Transverse colon (tissue), 4 donors: ENCODE data around the gene ARNT2. TPM values are rescaled to one million over a fixed set of nuclear protein-coding genes. Genes with fewer than 3 reads are reported as not detected.

Source experiments
- DNase-seq: peaks from one replicate; pipeline ENCODE4 v3.0.0-alpha.2; 2019
- H3K27ac ChIP-seq, 4 donors: fragments of 200-600 bp; sonication (generic); 2 replicates each; pipeline ENCODE4 v1.5.1; 2016 to 2018; ENCODE audit warnings: inconsistent platforms in 4 of 4
- H3K27me3 ChIP-seq: fragments of 200-600 bp; sonication (generic); 2 replicates; pipeline ENCODE4 v1.5.1; 2017; ENCODE audit warnings: inconsistent platforms
- H3K36me3 ChIP-seq, 4 donors: fragments of 200-600 bp; sonication (generic); 2 replicates each; pipeline ENCODE4 v1.5.1; 2017 to 2019; ENCODE audit warnings: inconsistent platforms in 4 of 4
- H3K4me1 ChIP-seq, 4 donors: fragments of 200-600 bp; sonication (generic); 2 replicates each; pipeline ENCODE4 v1.5.1; 2017 to 2020; ENCODE audit warnings: inconsistent platforms in 4 of 4
- H3K4me3 ChIP-seq, 4 donors: fragments of 200-600 bp; sonication (generic); 1 replicate in 1 of 4; 2 replicates in 3 of 4; pipeline versions ENCODE4 v1.5.1 to v1.6.1; 2017 to 2019; ENCODE audit warnings: inconsistent platforms in 4 of 4
- H3K9me3 ChIP-seq, 2 donors: fragments of 200-600 bp; sonication (generic); 2 replicates each; pipeline ENCODE4 v1.5.1; 2017 to 2019; ENCODE audit warnings: inconsistent platforms in 2 of 2
- EP300 ChIP-seq: sonication (generic); formaldehyde crosslinking; IDR thresholded peaks from one replicate; pipeline ENCODE4 v1.6.1; 2017; ENCODE audit warnings: antibody characterized with exemption, low read depth
- POLR2A ChIP-seq: fragments of 450-650 bp; IDR thresholded peaks from one replicate; pipeline ENCODE4 v1.6.1; 2016; ENCODE audit warnings: antibody characterized with exemption, mild to moderate bottlenecking, moderate library complexity
- POLR2AphosphoS5 ChIP-seq, 3 donors: sonication (generic); formaldehyde crosslinking; IDR thresholded peaks; one replicate each; pipeline ENCODE4 v1.6.1; 2016; ENCODE audit warnings: antibody characterized with exemption in 3 of 3
- WGBS, 2 donors: methylation state at CpG; one replicate each; pipeline ENCODE4 v1.1.5; 2018; ENCODE audit warnings: low coverage in 1 of 2; 5-methylcytosine and 5-hydroxymethylcytosine counted together
- in situ Hi-C, 4 donors: fragments of 200-750 bp; cut with MboI; loops; one replicate each; pipeline versions ENCODE4 v1.15.0 to v1.15.1; 2017; ENCODE audit warnings: low sequenced_read_pairs in 3 of 4, low pct_ligation_motif_present in 1 of 4, low pct_unique_long_range_greater_than_20kb in 1 of 4
- intact Hi-C: fragments of 100-400 bp; cut with DNase I; formaldehyde crosslinking; loops from one replicate; pipeline ENCODE4 v1.15.1; 2023; ENCODE audit warnings: low total_unique reads
- total RNA-seq, 4 donors: library from RNA; depleted of rRNA; stranded (reverse); fragments of >200 nt; gene quantifications; one replicate each; pipeline ENCODE4 v1.1.0, GENCODE V29; 2016
- TF ChIP-seq, protein P1 (sequence below), 5 experiments: fragments of 200-600 bp in 3 of 5; fragments of 450-650 bp in 2 of 5; sonication (generic) in 3 of 5; IDR thresholded peaks; 1 replicate in 2 of 5; 2 replicates in 3 of 5; pipeline ENCODE4 v1.5.1; 2016 to 2017; ENCODE audit warnings: antibody characterized with exemption in 5 of 5, inconsistent platforms in 3 of 5, mild to moderate bottlenecking in 2 of 5, moderate library complexity in 1 of 5

ARNT2 gene
- total RNA-seq, 4 donors from 2014 or later: 1.9 to 4.0 (median 2.5) TPM; not detected in 1

DNA sequence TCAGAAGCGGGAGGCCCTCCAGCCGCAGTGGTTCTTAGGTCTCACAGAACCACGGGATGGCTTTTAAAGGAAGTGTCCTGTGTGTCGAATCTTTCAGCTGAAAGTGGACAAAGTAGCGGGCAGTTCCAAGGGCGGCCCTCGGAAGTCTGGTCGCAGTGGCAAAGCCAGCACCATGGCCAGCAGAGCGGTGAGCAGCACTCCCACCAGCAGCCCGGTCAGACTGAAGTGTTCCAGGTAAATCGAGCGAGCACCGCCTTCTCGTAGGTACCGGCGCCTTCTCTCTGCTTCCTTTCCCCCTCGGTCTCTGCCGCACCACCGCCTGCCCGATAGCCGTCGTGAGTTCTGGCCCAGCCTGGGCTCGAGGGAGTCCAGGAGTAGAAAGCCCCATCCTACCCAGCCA is 187.3 kb downstream of the ARNT2 start:
- intact Hi-C loops: no loop called here
- no peak for DNase-seq

DNA sequence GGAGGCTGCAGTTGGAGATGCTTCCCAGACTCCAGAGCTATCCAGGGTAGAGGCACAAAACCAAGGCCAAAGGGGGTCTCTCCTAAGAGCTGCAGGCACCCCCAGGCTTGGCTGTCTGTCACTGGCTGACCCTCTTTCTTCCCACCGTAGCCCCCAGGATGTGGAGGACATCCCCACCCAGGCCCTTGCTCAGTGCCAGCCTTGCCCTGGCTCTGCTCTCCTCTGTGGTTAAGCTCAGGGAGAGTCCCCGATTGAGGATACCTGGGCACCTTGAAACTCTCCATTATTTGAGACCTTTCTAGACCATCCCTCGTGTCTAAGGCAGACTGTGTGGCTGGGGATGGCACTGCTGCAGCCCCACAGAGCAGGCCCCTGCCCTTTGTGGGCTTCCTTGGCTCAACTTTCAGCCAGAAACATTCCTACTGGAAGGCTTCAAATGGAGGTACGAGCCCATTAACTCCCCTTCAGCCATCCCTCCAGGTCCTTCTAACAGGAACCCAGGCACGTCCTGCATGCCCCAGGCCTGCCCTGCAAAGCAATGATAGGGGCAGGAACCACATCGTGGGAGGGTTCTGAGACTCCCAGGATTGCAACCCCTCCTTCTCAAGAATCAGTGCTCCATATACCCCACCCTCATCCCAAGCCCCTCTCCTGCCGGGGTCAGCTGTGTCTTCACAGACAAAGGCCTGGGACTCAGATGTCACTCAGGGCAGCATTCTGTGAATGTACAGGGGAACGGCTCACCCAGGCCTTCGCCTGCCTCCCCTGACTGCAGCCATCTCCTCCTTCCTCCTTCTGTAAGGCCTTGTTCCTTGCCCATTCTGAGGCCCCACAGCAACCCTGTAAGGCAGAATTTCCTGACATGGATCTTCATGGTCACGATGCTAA is 188.0 kb downstream of the ARNT2 start:
- Histone ChIP-seq H3K27me3 (no peaks in the 10 kb centered on the region), H3K36me3 (no peaks in the 10 kb centered on the region), H3K9me3 (no peaks in the 10 kb centered on the region), H3K4me1 (peaks cover 0 to 7% (median 2%) of the 10 kb centered on the region in 4 donors), H3K27ac (no peak overlapping the region), H3K4me3 (no peak overlapping the region)
- no peak for DNase-seq
- in situ Hi-C loops: no loop called here
- intact Hi-C loops: no loop called here
- TF ChIP-seq POLR2AphosphoS5 (IDR thresholded peaks at IDR 0.05) (no peak), POLR2A (no peak), EP300 (no peak)
- TF ChIP-seq, protein P1, sequence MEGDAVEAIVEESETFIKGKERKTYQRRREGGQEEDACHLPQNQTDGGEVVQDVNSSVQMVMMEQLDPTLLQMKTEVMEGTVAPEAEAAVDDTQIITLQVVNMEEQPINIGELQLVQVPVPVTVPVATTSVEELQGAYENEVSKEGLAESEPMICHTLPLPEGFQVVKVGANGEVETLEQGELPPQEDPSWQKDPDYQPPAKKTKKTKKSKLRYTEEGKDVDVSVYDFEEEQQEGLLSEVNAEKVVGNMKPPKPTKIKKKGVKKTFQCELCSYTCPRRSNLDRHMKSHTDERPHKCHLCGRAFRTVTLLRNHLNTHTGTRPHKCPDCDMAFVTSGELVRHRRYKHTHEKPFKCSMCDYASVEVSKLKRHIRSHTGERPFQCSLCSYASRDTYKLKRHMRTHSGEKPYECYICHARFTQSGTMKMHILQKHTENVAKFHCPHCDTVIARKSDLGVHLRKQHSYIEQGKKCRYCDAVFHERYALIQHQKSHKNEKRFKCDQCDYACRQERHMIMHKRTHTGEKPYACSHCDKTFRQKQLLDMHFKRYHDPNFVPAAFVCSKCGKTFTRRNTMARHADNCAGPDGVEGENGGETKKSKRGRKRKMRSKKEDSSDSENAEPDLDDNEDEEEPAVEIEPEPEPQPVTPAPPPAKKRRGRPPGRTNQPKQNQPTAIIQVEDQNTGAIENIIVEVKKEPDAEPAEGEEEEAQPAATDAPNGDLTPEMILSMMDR (IDR thresholded peaks at IDR 0.05): no peak
- WGBS, 2 donors: 79 to 100% methylated on average over 1 to 10 of the region's 10 CpGs

More for the DNA sequence above, 187.3 kb downstream of the ARNT2 start:
- H3K4me3 ChIP-seq: no peak overlapping the region
- no peaks in the 10 kb centered on the region for H3K27me3 ChIP-seq
- H3K36me3 ChIP-seq: no peaks in the 10 kb centered on the region
- H3K27ac ChIP-seq: no peak overlapping the region
- TF ChIP-seq, protein P1 (IDR thresholded peaks at IDR 0.05): no peak
- TF ChIP-seq POLR2AphosphoS5 (IDR thresholded peaks at IDR 0.05) (no peak), POLR2A (no peak), EP300 (no peak)
- WGBS, 2 donors: 89% methylated on average over 23 of the region's 23 CpGs; no CpG with 5 or more reads in 1 of the 2 donors
- H3K4me1 ChIP-seq: peaks cover 0 to 5% (median 2%) of the 10 kb centered on the region in 4 donors
- H3K9me3 ChIP-seq: no peaks in the 10 kb centered on the region
- in situ Hi-C loops: no loop called here

DNA sequence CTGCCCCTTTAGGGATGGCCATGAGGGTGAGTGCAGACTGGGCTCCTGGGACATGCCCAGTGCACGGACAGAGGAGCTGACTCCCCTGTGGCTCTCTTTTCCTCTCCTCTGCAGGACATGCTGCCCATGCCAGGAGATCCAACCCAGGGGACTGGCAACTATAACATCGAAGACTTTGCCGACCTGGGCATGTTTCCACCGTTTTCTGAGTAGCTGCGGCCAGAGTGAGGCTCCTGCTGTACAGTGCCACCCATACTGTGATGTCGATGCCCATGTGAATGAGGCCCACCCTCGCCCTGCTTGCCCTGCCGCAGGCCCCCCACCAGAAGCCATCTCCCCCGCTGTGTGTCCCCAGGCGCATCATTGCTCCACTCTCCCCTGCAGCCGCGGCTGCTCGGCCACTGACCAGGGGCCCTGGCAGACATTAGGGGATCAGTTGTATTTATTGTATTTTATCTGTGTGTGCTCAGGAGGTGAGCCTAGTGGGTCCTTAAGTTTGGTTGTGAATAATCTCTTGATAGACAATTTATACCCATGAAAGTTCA is 189.4 kb downstream of the ARNT2 start:
- H3K27ac ChIP-seq: no peak overlapping the region
- no peaks in the 10 kb centered on the region for H3K27me3 ChIP-seq
- H3K36me3 ChIP-seq: no peaks in the 10 kb centered on the region
- intact Hi-C loops (no loop called here), in situ Hi-C loops (no loop called here)
- H3K4me1 ChIP-seq: peaks cover 0 to 7% (median 2%) of the 10 kb centered on the region in 4 donors
- TF ChIP-seq POLR2AphosphoS5 (IDR thresholded peaks at IDR 0.05): no peak
- H3K9me3 ChIP-seq: no peaks in the 10 kb centered on the region
- no peak overlapping the region for H3K4me3 ChIP-seq
- 83% methylated on average over 13 of the region's 13 CpGs; no CpG with 5 or more reads in 1 of the 2 donors for WGBS, 2 donors
- no peak for DNase-seq

DNA sequence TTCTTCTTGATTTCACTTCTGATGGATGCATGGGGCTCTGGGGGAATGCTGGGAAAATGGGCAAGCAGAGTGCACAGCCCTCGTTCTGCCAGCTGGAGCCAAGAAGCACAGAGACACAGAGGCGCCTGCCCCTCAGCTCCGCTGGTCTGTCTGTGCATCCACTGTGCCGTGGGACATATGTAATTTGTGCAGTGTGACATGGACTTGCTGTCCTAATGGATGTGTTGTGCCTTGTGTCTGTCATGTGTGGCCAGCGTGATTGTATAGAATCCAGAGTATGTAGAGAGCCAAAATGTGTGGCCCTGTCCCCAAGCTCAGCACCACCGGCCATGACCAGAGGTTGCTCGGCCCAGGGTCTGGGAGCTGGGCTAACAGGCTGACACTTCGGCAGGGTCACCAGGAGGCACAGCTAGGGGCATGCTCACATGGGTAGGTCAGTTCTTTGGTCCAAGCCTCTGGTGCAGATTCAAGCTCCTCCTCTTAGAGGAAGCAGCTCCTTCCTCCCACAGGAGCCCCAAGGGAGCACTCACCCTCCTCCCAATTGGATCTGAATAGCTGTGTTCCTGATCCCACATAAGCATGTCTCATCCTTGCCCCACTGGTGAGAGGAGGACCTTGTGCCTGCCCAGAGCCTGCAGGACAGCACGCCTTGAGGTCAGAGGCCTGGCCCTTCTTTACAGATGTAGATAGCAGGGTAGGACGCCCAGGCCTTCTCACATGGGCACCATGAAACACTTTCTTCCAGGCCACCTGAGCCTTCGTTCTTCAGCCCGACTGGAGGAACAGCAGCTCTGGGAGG is 190.1 kb downstream of the ARNT2 start:
- no peak for DNase-seq
- WGBS, 2 donors: 85% methylated on average over 12 of the region's 12 CpGs; no CpG with 5 or more reads in 1 of the 2 donors

More for the DNA sequence above, 190.1 kb downstream of the ARNT2 start:
- in situ Hi-C loops (no loop called here), intact Hi-C loops (no loop called here)
- H3K9me3 ChIP-seq: no peaks in the 10 kb centered on the region
- no peaks in the 10 kb centered on the region for H3K36me3 ChIP-seq
- no peak overlapping the region for H3K27ac ChIP-seq
- no peak overlapping the region for H3K4me3 ChIP-seq
- TF ChIP-seq, protein P1 (IDR thresholded peaks at IDR 0.05): no peak
- TF ChIP-seq POLR2AphosphoS5 (IDR thresholded peaks at IDR 0.05) (no peak), EP300 (no peak), POLR2A (no peak)
- H3K4me1 ChIP-seq: peaks cover 0 to 7% (median 2%) of the 10 kb centered on the region in 4 donors
- H3K27me3 ChIP-seq: no peaks in the 10 kb centered on the region
